GM18951 (cell line): ENCODE measurements around the gene ST3GAL3.
A peak's percentile ranks its signal among the peaks of the same experiment; 100 is the strongest.

Source experiments
- POLR2A ChIP-seq: IDR thresholded peaks from 4 replicates; pipeline ENCODE4 v1.6.1; 2011; ENCODE audit warnings: mild to moderate bottlenecking; ENCODE audit not compliant: insufficient read length, insufficient read depth; ENCODE audit errors: extremely low read depth
- in situ Hi-C: fragments of 300-500 bp; cut with MboI; formaldehyde crosslinking; loops from one replicate; pipeline ENCODE4 v1.12.0; 2022; ENCODE audit warnings: low sequenced_read_pairs, mixed read lengths, inconsistent platforms; ENCODE audit not compliant: unreplicated experiment

ST3GAL3 gene

DNA sequence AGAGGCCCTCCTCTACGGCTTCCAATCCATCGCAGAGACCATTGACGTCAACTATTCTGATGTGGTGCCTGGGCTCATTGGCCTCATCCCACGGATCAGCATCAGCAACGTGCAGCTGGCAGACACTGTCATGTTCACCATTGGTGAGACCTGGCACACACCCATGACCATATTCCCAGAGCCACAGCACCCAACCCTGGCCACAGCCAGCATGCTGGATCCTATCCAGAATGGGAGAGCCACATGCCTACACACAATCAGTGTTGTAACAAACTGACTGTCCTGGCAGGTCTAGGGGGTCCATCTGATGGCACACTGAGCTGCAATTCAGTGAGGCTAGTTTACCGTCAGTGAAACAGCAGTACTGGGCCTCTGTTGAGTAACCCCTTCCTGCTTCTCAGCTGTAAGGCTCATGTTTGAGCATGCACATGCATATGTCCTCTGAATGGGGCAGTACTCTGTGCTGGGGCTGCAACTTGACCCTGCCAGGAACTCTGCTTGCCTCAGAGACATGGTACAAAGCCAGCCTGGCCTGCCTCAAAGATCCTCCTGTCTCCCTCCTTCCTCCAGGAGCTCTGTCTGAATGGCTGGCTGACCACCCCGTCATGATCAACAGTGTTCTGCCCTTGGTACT lies 250.2 kb downstream of the ST3GAL3 start:
- in situ Hi-C loops, result no loop called here
- TF ChIP-seq POLR2A, result no peak

DNA sequence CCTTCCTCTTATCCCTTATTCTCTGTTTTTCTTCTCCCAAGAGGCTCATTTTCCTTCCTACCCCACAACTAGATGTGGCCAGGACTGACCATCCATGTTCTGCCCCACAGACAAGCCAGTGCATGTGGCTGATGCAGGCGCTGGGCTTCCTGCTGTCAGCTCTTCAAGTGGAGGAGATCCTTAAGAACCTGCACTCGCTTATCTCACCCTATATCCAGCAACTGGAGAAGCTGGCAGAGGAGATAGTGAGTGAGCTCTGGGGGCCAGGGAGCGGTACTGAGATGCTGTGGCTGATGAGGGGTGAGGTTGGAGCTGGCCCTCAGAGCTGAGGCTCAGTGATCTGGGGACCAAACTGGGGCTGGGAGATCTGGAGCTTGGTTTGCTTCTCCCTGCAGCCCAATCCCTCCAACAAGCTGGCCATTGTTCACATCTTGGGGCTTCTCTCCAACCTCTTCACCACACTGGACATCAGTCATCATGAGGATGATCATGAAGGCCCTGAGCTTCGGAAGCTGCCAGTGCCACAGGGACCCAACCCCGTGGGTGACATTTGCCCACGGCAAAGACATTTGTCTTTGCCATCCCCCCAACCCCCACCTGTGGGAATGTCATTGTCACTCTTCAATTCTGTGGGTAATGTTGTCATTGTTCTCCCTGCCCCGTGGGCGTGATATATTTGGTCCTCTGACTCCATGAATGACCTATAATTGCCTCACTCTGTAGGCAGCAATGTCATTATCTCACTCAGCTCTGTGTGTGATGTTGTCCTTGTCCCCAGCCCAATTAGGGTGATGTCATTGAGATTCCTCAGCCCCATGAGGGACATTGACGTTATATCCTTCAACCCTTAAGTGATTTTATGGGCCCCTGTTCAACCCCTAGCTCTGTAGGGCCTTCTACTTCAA lies 251.3 kb downstream of the ST3GAL3 start:
- in situ Hi-C loops, result no loop called here
- no peak for TF ChIP-seq POLR2A

DNA sequence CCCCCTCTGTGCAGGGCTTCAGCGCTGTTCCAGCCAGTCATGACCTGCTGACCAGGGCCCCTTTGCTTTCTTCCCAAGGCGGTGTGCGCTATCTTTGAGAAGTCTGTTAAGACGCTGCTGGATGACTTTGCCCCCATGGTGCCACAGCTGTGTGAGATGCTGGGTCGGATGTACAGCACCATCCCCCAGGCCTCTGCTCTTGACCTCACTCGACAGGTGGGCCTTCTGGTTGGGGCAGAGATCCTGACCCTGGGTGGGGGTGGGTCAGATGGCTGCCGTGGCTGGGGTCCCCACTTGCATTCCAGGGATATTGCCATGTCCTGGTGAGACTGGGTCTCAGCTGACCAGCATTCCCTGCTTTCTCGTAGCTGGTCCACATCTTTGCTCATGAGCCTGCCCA lies 253.5 kb downstream of the ST3GAL3 start:
- no peak for TF ChIP-seq POLR2A
- in situ Hi-C loops, result no loop called here

DNA sequence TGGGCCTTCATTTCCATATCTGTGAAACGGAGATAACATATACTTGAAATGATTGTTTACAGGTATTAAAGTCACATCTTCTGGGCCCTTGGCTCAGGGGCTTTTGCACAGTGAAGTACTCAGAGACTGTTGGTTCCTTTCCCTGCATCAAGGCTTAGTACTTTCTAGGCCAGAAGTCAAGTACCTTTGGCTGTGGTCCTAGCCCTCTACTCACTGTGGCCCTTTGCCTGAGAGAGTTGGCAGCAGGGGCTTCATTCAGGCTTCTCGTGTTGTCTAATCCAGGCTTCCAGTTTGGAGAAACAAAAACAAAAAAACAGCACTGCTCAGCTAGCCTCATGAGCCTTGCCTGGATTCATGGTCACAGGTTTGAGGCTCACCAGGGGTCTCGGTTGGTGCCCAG lies 254.4 kb downstream of the ST3GAL3 start:
- TF ChIP-seq POLR2A, result no peak
- in situ Hi-C loops, result no loop called here

DNA sequence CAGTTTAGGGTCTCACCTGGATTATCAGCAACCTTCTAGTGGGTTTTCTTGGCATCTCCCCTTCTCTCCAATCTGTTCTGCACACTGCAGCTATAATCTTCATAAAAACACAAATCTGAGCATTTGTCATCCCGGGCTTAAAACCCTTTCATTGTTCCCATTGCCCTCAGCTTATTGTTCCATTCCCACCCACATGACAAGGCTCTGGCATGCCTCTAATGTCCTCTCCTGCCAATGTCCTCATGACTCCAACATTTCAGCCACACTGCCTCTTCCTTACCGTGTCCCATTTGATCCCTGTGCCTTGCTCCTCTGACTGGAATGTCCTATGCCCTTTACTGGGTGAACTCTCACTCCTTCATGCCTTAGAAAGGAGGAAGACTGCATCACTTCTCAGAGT lies 255.0 kb downstream of the ST3GAL3 start:
- TF ChIP-seq POLR2A, result no peak
- in situ Hi-C loops, result no loop called here

DNA sequence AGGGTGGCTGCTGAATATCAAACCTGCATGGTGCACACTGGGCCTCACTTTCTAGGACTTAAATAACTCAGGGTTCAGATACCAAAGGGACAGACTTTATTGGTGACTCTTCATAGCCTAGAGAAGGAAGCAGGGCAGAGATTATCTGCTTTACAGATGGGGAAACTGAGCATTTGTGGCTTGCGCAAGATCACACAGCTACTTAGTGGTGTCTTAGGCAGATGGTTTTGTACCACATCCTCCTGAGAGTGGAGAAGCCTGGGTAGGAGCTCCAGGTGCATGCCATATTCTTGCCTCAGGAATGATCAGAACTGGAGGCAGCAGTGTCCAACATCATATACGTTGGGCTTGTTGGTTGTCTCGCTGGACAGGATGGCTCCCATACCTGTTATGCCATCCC lies 255.7 kb downstream of the ST3GAL3 start:
- in situ Hi-C loops, result no loop called here
- TF ChIP-seq POLR2A, result no peak

DNA sequence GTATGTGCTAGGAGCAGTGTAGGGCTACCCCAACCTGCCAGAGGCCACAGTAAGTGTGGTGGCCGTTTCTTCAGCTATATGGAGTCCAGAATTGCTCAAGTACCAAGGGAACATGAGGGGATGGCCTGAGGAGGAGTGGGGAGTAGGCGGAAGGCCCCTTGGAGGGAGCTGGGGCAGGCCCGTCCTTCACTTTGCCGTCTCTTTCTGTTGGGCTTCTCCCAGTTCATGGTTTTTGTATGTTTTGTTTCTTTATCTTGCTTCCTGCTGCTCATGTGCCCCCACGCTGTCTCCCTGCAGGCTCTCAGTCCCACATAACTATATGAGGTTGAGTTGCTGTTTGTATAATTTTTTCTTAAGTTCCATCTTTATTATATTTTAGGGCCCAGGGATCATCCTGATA lies 256.6 kb downstream of the ST3GAL3 start:
- in situ Hi-C loops, result no loop called here
- TF ChIP-seq POLR2A, result no peak

DNA sequence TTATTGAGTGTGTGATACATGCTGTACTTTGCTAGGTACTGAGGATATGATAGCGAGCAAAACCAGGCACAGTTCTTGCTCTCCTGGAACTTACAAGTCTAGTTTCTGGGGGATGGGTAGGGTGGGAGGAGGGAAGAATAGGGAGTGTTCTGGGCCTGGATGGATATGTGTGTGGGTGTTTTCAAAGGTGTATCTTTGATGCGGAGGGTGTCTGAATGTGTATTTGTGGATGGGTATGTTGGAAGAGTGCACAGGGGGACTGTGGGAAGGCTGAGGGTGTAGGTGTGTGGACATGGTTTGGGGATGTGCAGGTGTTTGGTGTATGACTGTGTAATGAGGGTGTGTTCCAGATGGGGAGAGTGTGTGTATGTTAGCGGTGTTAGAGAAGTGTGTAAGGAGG lies 258.0 kb downstream of the ST3GAL3 start:
- no peak for TF ChIP-seq POLR2A
- in situ Hi-C loops, result no loop called here

DNA sequence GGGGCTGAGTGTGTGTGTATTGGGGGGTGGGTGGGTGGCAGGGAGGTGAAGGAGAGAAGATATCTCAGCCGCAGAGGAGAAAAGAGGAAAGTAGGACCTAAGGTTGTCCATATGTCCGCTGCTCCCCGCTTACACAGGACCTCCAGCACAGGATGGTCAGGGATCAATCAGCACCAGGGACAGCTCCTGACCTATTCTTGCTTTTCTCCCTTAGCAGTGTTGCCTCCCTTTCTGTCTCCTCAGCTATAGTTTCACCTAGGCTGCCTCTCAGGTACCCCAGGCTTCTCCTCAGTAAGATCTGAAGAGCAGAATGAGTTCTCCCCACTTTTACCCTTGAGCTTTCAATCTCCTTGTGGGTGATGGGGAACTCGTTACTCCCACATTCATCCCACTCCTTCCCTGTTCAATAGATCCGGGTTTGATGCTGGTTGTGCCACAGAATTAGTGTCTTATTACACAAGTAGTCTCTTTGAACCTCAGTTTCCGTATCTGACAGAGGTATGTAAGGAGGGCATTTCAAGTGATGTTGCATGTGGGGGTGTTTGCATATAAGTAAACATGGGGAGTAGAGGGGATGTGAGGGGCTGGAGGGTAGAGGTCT lies 261.1 kb downstream of the ST3GAL3 start:
- TF ChIP-seq POLR2A, result no peak
- in situ Hi-C loops, result no loop called here

DNA sequence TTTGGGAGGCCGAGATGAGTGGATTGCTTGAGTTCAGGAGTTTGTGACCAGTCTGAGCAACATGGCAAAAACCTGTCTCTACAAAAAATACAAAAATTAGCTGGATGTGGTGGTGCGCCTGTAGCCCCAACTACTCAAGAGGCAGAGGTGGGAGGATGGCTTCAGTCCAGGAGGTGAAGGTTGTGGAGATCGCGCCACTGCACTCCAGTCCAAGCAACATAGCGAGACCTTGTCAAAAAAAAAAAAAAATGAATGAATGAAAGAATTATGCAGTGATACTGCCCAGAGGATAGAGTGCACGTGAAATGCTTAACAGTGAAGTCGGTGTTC lies 262.0 kb downstream of the ST3GAL3 start:
- no peak for TF ChIP-seq POLR2A
- in situ Hi-C loops, result no loop called here

DNA sequence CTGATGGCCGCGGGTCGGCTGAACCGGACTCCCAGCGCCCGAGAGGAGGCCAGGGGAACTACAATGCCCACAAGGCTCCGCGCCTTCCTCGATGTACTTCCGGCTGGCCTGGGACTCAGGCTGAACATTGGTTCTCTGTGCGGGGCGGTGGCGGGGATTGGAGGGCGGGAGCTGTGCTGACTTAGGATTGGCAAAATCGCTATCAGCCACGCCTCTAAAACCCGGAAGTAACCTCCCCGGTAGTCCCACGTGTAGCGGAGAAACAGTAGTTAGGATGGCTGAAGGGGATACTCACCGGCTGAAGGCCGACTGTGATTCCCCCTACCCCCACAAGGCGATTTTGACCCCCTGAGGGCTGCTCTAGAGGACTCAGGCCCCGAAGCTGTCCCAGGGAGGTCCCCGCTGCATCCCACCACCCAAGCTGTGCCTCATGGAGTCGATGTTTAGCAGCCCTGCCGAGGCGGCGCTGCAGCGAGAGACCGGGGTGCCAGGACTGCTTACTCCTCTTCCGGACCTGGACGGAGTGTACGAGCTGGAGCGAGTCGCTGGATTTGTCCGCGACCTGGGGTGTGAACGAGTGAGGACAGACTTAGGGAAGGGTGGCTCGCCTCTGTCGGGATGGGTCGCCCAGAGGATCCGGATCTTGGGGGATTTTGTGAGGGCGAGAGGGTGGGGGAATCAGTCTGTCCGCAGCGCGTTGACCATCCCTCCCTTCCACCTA lies 262.6 kb downstream of the ST3GAL3 start, which contains the start of gene DPH2:
TSS of gene DPH2 (plus strand) at position 265 of the 721 bp plus-strand sequence. CDS start at position 431, 166 bp downstream.
- in situ Hi-C loops, result no loop called here
- peak; percentile 62 for TF ChIP-seq POLR2A

DNA sequence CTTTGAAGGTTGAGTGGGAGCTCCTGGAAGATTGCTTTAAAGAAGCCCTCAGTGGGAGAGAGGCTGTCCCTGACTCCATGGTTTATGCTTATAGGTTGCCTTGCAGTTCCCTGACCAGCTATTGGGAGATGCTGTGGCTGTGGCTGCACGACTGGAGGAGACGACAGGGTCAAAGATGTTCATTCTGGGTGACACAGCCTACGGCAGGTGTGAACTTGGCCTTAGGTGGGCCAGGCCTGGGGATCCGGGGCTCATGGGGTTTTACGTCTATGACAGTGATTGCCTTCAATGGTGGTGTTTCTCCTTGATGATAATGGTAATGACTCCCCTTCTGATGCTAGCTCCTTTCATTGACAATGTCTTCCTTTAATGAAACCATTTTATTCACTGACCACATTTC lies 263.2 kb downstream of the ST3GAL3 start:
- in situ Hi-C loops, result no loop called here

DNA sequence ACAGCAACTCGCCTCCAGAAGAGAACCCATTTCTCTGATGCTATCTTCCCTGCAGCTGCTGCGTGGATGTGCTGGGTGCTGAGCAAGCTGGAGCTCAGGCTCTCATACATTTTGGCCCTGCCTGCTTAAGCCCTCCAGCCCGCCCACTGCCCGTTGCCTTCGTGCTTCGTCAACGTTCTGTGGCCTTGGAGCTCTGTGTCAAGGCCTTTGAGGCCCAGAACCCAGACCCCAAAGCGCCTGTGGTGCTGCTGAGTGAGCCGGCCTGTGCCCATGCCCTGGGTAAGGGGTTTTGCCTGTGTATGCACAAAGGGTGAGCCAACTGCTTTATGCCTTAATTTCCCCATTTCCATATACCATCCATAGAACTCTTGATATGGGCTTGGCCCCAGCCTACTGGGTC lies 263.6 kb downstream of the ST3GAL3 start:
- no peak for TF ChIP-seq POLR2A
- in situ Hi-C loops, result no loop called here

More for the DNA sequence above, 263.2 kb downstream of the ST3GAL3 start:
- no peak for TF ChIP-seq POLR2A

DNA sequence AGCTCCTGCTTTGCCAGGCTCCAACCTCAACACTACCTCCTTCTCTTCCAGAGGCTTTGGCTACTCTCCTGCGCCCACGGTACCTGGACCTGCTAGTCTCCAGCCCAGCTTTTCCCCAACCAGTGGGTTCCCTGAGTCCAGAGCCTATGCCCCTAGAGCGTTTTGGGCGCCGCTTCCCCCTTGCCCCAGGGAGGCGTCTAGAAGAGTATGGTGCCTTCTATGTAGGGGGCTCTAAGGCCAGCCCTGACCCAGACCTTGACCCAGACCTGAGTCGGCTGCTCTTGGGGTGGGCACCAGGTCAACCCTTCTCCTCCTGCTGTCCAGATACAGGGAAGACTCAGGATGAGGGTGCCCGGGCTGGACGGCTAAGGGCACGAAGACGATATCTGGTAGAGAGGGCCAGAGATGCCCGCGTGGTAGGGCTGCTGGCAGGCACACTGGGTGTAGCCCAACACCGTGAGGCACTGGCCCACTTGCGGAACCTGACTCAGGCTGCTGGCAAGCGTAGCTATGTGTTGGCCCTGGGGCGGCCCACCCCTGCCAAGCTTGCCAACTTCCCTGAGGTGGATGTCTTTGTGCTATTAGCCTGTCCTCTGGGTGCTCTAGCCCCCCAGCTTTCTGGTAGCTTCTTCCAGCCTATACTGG lies 264.1 kb downstream of the ST3GAL3 start:
- in situ Hi-C loops, result no loop called here
- no peak for TF ChIP-seq POLR2A
